NCI-H2227 treated with DMSO at 0.1 percent for 48 hours (cell line): ENCODE measurements around the gene NIPAL3.

ENCODE experiments used
- DNase-seq: peaks from one replicate; lab custom pipeline; 2025; lab: John Stamatoyannopoulos, UW

Gene NIPAL3

GRCh38 chr1:24415334-24415909, at the start of gene NIPAL3:
Gene NIPAL3, plus strand, starts transcription at chr1:24415802. Its CDS starts 3,746 bp downstream, at chr1:24419548.
- peak; percentile 98 for DNase-seq

- DNase-seq: no peak
These were observed 48.9 kb upstream of the NIPAL3 start for GRCh38 chr1:24366707-24367106.

GRCh38 chr1:24369199-24369598, 46.4 kb upstream of the NIPAL3 start:
- DNase-seq: no peak

GRCh38 chr1:24369801-24370200, 45.8 kb upstream of the NIPAL3 start:
- no peak for DNase-seq

GRCh38 chr1:24373044-24373443, 42.6 kb upstream of the NIPAL3 start:
- DNase-seq: no peak

- no peak for DNase-seq
These were observed 41.9 kb upstream of the NIPAL3 start for GRCh38 chr1:24373710-24374109.

GRCh38 chr1:24374891-24375786, 40.5 kb upstream of the NIPAL3 start:
- DNase-seq: peak; percentile 83

GRCh38 chr1:24379733-24380315, 35.8 kb upstream of the NIPAL3 start:
- peak; percentile 38 for DNase-seq

- no peak for DNase-seq
These were observed 35.1 kb upstream of the NIPAL3 start for GRCh38 chr1:24380508-24380907.

GRCh38 chr1:24381256-24381655, 34.3 kb upstream of the NIPAL3 start:
- DNase-seq: no peak

GRCh38 chr1:24382165-24382577, 33.4 kb upstream of the NIPAL3 start:
- DNase-seq: no peak

- DNase-seq: no peak
These were observed 32.1 kb upstream of the NIPAL3 start for GRCh38 chr1:24383381-24383940.

GRCh38 chr1:24384251-24385090, 31.1 kb upstream of the NIPAL3 start:
- no peak for DNase-seq

GRCh38 chr1:24385160-24385940, 30.3 kb upstream of the NIPAL3 start:
- no peak for DNase-seq

GRCh38 chr1:24386241-24386640, 29.4 kb upstream of the NIPAL3 start:
- no peak for DNase-seq

GRCh38 chr1:24386931-24387330, 28.7 kb upstream of the NIPAL3 start:
- no peak for DNase-seq

GRCh38 chr1:24387636-24388175, 27.9 kb upstream of the NIPAL3 start:
- no peak for DNase-seq

GRCh38 chr1:24388331-24388885, 27.2 kb upstream of the NIPAL3 start:
- DNase-seq: no peak

- no peak for DNase-seq
These were observed 26.3 kb upstream of the NIPAL3 start for GRCh38 chr1:24389231-24389678.
